Thoracic aorta (tissue), 2 donors: ENCODE results near the gene GPR50. TPM values are rescaled to one million over a fixed set of nuclear protein-coding genes. Genes with fewer than 3 reads are reported as not detected.

ENCODE experiments used
- ATAC-seq: fragments of 150-250 bp; one replicate; pipeline ENCODE4 v1.8.0; 2017; ENCODE audit warnings: low read depth; ENCODE audit not compliant: insufficient number of reproducible peaks, low FRiP score
- DNase-seq: peaks from one replicate; pipeline ENCODE4 v3.0.0-alpha.2; 2020; ENCODE audit warnings: low spot score
- H3K27ac ChIP-seq, 2 donors: fragments of 200-600 bp; sonication (generic); 1 replicate in 1 of 2; 2 replicates in 1 of 2; pipeline ENCODE4 v1.5.1; 2016; ENCODE audit warnings: mild to moderate bottlenecking in 2 of 2, moderate library complexity in 2 of 2
- H3K27me3 ChIP-seq: fragments of 200-600 bp; sonication (generic); replicated peaks from 2 replicates; pipeline ENCODE4 v1.6.0; 2016; ENCODE audit warnings: mild to moderate bottlenecking; ENCODE audit not compliant: insufficient read depth
- H3K36me3 ChIP-seq: fragments of 200-600 bp; sonication (generic); one replicate; pipeline ENCODE4 v1.5.1; 2016
- H3K4me1 ChIP-seq, 2 donors: fragments of 200-600 bp; sonication (generic); 1 replicate in 1 of 2; 2 replicates in 1 of 2; pipeline versions ENCODE4 v1.5.1 to v1.6.0; 2016; ENCODE audit warnings: low read depth in 2 of 2, mild to moderate bottlenecking in 1 of 2; ENCODE audit not compliant: control insufficient read depth in 1 of 2
- H3K4me3 ChIP-seq: fragments of 200-600 bp; sonication (generic); 2 replicates; pipeline ENCODE4 v1.5.1; 2016; ENCODE audit warnings: mild to moderate bottlenecking
- H3K9me3 ChIP-seq: fragments of 200-600 bp; sonication (generic); 2 replicates; pipeline ENCODE4 v1.5.1; 2016
- total RNA-seq, 2 donors: library from RNA; depleted of rRNA; stranded (reverse); fragments of >200 nt; gene quantifications; one replicate each; pipeline versions ENCODE4 v1.1.0 to v1.2.3, GENCODE V29; 2016
- TF ChIP-seq, protein P1 (sequence below): fragments of 200-600 bp; sonication (generic); IDR thresholded peaks from one replicate; pipeline ENCODE4 v1.5.1; 2019; ENCODE audit warnings: antibody characterized with exemption

Gene GPR50
- total RNA-seq, 2 donors from 2014 or later: not detected

DNA sequence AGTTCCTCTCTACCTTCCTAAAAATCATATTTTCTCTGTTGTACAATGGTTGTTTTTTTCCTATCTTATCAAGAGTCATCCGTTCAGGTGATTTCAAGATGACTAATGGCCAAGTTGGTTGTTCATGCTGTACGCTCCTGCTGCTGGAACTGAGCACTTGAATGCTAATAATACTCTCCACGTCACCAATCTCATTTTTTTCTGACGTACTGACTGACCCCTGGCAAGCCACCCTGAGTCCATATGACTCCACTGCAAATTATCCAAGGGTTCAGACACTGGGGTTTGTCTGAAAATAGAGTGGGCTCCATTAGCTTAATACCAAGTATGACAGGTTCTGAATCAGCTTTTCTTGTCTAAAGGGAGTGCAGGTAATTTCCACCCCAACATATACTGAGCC lies 21.1 kb upstream of the GPR50 start:
- no peaks in the 10 kb centered on the region for H3K9me3 ChIP-seq
- no peaks in the 10 kb centered on the region for H3K27me3 ChIP-seq
- TF ChIP-seq, protein P1, sequence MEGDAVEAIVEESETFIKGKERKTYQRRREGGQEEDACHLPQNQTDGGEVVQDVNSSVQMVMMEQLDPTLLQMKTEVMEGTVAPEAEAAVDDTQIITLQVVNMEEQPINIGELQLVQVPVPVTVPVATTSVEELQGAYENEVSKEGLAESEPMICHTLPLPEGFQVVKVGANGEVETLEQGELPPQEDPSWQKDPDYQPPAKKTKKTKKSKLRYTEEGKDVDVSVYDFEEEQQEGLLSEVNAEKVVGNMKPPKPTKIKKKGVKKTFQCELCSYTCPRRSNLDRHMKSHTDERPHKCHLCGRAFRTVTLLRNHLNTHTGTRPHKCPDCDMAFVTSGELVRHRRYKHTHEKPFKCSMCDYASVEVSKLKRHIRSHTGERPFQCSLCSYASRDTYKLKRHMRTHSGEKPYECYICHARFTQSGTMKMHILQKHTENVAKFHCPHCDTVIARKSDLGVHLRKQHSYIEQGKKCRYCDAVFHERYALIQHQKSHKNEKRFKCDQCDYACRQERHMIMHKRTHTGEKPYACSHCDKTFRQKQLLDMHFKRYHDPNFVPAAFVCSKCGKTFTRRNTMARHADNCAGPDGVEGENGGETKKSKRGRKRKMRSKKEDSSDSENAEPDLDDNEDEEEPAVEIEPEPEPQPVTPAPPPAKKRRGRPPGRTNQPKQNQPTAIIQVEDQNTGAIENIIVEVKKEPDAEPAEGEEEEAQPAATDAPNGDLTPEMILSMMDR: no peak
- H3K27ac ChIP-seq: no peak overlapping the region
- no peak for ATAC-seq
- H3K4me1 ChIP-seq: no peaks in the 10 kb centered on the region
- no peak for DNase-seq
- H3K4me3 ChIP-seq: no peak overlapping the region
- no peaks in the 10 kb centered on the region for H3K36me3 ChIP-seq

DNA sequence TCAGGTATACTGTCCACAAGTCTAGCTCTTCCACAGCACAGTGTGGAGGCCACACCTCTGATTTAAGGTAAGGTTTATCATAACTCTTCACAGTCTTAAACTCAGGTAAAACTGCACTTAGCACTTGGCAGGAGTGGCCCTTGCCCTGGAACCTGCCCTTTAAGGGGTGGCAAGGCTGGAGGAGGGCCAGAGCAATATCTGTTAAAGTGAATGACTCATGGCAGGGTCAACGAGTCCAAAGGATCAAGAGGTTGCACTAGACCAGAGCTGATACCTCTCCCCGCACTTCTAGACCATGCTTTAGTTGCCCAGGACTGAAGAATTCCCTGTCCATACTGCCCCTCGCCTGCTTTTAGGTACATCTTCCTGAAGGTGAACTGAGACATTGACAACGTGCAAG lies 14.7 kb upstream of the GPR50 start:
- H3K27ac ChIP-seq: no peak overlapping the region
- H3K36me3 ChIP-seq: no peaks in the 10 kb centered on the region
- no peak for DNase-seq
- no peaks in the 10 kb centered on the region for H3K4me1 ChIP-seq
- ATAC-seq: no peak
- TF ChIP-seq, protein P1: no peak
- no peaks in the 10 kb centered on the region for H3K9me3 ChIP-seq
- no peak overlapping the region for H3K4me3 ChIP-seq
- no peaks in the 10 kb centered on the region for H3K27me3 ChIP-seq

DNA sequence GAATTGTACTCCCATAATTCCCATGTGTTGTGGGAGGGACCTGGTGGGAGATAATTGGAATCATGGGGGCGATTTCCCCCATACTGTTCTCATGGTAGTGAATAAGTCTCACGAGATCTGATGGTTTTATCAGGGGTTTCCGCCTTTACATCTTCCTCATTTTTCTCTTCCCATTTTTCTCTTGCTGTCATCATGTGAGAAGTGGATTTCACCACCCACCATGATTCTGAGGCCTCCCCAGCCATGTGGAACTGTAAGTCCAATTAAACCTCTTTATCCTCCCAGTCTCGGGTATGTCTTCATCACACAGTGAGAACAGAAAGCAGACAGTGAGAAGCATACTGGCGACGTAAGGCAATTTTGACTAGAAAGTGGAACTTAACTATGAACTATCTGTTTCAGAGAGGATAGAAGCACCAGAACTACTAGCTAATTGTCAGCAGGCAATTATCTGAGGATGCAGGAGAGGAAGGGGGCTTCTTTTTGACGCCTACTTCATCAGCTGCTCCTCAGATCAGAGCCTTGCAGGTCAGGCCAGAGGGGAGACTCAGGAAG lies 8.5 kb upstream of the GPR50 start:
- no peaks in the 10 kb centered on the region for H3K4me1 ChIP-seq
- ATAC-seq (no peak), DNase-seq (no peak)
- H3K27me3 ChIP-seq: no peaks in the 10 kb centered on the region
- TF ChIP-seq, protein P1: no peak
- H3K4me3 ChIP-seq: no peak overlapping the region
- H3K36me3 ChIP-seq: no peaks in the 10 kb centered on the region
- no peak overlapping the region for H3K27ac ChIP-seq
- no peaks in the 10 kb centered on the region for H3K9me3 ChIP-seq

- Histone ChIP-seq H3K4me1 (no peaks in the 10 kb centered on the region), H3K36me3 (no peaks in the 10 kb centered on the region), H3K27me3 (no peaks in the 10 kb centered on the region), H3K27ac (no peak overlapping the region), H3K4me3 (no peak overlapping the region), H3K9me3 (no peaks in the 10 kb centered on the region)
- DNase-seq (no peak), ATAC-seq (no peak)
- TF ChIP-seq, protein P1: no peak
Measured at GRCh38 chrX:151169783-151170182, 6.6 kb upstream of the GPR50 start.

GRCh38 chrX:151174581-151175282 lies 1.7 kb upstream of the GPR50 start:
- TF ChIP-seq, protein P1: no peak
- no peak overlapping the region for H3K4me3 ChIP-seq
- H3K27me3 ChIP-seq: no peaks in the 10 kb centered on the region
- H3K9me3 ChIP-seq: no peaks in the 10 kb centered on the region
- H3K27ac ChIP-seq: no peak overlapping the region
- DNase-seq (no peak), ATAC-seq (no peak)
- no peaks in the 10 kb centered on the region for H3K4me1 ChIP-seq
- no peaks in the 10 kb centered on the region for H3K36me3 ChIP-seq
